Measurements from ENCODE around the gene LCORL. TPM values are rescaled to one million over a fixed set of nuclear protein-coding genes. Genes with fewer than 3 reads are reported as not detected.

LCORL gene
- total RNA-seq, 3 donors from 2014 or later (not counting 1 experiment from before 2014, with no cell fraction given): 19.9 to 28.4 (median 26.4) TPM

GRCh38 chr4:18051281-18051680, 29.7 kb upstream of the LCORL start:
- no peaks in the 10 kb centered on the region for H3K9me3 ChIP-seq (ENCODE audit: control insufficient read depth, insufficient read depth, low read length)
- Mint-ChIP-seq H3K27me3 (ENCODE audit: low read depth in 2 of 2) (peaks cover 11 to 15% of the 10 kb centered on the region in 2 donors), H3K36me3 (peaks cover 5% of the 10 kb centered on the region), H3K27ac (no peak overlapping the region), H3K9me3 (no peaks in the 10 kb centered on the region), H3K4me1 (no peaks in the 10 kb centered on the region), H3K4me3 (no peak overlapping the region)
- ATAC-seq (no peak), DNase-seq (no peak)
- no peaks in the 10 kb centered on the region for H3K36me3 ChIP-seq (ENCODE audit: control insufficient read depth, insufficient read depth, low read length)
- WGBS (ENCODE audit: insufficient coverage): 85% methylated on average over 2 of the region's 2 CpGs
- intact Hi-C loops (cut with micrococcal nuclease): no loop called here
- H3K4me1 ChIP-seq (ENCODE audit: control insufficient read depth, insufficient read depth, low read length): no peaks in the 10 kb centered on the region
- H3K4me3 ChIP-seq (ENCODE audit: low read length): no peak overlapping the region
- H3K27me3 ChIP-seq (ENCODE audit: control insufficient read depth, insufficient read depth, low read length): peaks cover 21% of the 10 kb centered on the region
- no peak overlapping the region for H3K27ac ChIP-seq (ENCODE audit: low read length)
- TF ChIP-seq CTCF (IDR thresholded peaks at IDR 0.05): no peak

- Mint-ChIP-seq H3K4me3 (no peak overlapping the region), H3K27me3 (ENCODE audit: low read depth in 2 of 2) (peaks cover 4 to 11% of the 10 kb centered on the region in 2 donors), H3K4me1 (no peaks in the 10 kb centered on the region), H3K9me3 (no peaks in the 10 kb centered on the region), H3K27ac (no peak overlapping the region), H3K36me3 (peaks cover 2% of the 10 kb centered on the region)
- Histone ChIP-seq H3K4me3 (ENCODE audit: low read length) (no peak overlapping the region), H3K27ac (ENCODE audit: low read length) (no peak overlapping the region), H3K4me1 (ENCODE audit: control insufficient read depth, insufficient read depth, low read length) (no peaks in the 10 kb centered on the region), H3K9me3 (ENCODE audit: control insufficient read depth, insufficient read depth, low read length) (no peaks in the 10 kb centered on the region), H3K27me3 (ENCODE audit: control insufficient read depth, insufficient read depth, low read length) (peaks cover 16% of the 10 kb centered on the region), H3K36me3 (ENCODE audit: control insufficient read depth, insufficient read depth, low read length) (no peaks in the 10 kb centered on the region)
- ATAC-seq: no peak
- 92% methylated on average over 6 of the region's 6 CpGs for WGBS (ENCODE audit: insufficient coverage)
- intact Hi-C loops (cut with micrococcal nuclease): no loop called here
- DNase-seq: no peak
- no peak for TF ChIP-seq CTCF (IDR thresholded peaks at IDR 0.05)
Observed at GRCh38 chr4:18050448-18050847, 28.9 kb upstream of the LCORL start.

DNA sequence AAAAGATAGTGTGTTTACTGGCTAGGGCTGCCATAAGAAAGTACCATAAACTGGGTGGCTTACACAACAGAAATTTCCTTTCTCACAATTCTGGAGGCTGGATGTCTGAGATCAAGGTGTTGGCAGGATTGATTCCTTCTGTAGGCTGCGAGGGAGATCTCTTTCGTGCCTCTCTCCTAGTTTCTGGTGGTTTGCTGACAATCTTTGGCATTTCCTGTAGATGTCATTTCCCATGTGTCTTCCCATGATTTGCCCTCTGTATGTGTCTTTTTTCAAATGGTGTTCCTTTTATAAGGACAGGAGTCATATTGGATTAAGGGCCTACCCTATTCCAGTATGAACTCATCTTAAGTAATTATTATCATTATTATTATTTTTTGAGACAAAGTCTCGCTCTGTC, 27.9 kb upstream of the LCORL start:
- DNase-seq (no peak), ATAC-seq (no peak)
- no peak overlapping the region for H3K27ac Mint-ChIP-seq
- Histone ChIP-seq H3K36me3 (ENCODE audit: control insufficient read depth, insufficient read depth, low read length) (no peaks in the 10 kb centered on the region), H3K27me3 (ENCODE audit: control insufficient read depth, insufficient read depth, low read length) (peaks cover 8% of the 10 kb centered on the region), H3K9me3 (ENCODE audit: control insufficient read depth, insufficient read depth, low read length) (no peaks in the 10 kb centered on the region), H3K27ac (ENCODE audit: low read length) (no peak overlapping the region), H3K4me1 (ENCODE audit: control insufficient read depth, insufficient read depth, low read length) (no peaks in the 10 kb centered on the region), H3K4me3 (ENCODE audit: low read length) (no peak overlapping the region)
- H3K27me3 Mint-ChIP-seq (ENCODE audit: low read depth in 2 of 2): peaks cover 0 to 10% of the 10 kb centered on the region in 2 donors
- H3K4me1 Mint-ChIP-seq: no peaks in the 10 kb centered on the region
- no peaks in the 10 kb centered on the region for H3K9me3 Mint-ChIP-seq
- no peak overlapping the region for H3K4me3 Mint-ChIP-seq
- WGBS (ENCODE audit: insufficient coverage): 90% methylated on average over 3 of the region's 3 CpGs
- TF ChIP-seq CTCF (IDR thresholded peaks at IDR 0.05): no peak
- intact Hi-C loops (cut with micrococcal nuclease): no loop called here
- no peaks in the 10 kb centered on the region for H3K36me3 Mint-ChIP-seq

- Mint-ChIP-seq H3K4me1 (no peaks in the 10 kb centered on the region), H3K36me3 (no peaks in the 10 kb centered on the region), H3K4me3 (no peak overlapping the region), H3K27me3 (ENCODE audit: low read depth in 2 of 2) (peaks cover 19 to 43% of the 10 kb centered on the region in 2 donors), H3K9me3 (no peaks in the 10 kb centered on the region), H3K27ac (no peak overlapping the region)
- intact Hi-C loops (cut with micrococcal nuclease): no loop called here
- Histone ChIP-seq H3K27ac (ENCODE audit: low read length) (no peak overlapping the region), H3K9me3 (ENCODE audit: control insufficient read depth, insufficient read depth, low read length) (no peaks in the 10 kb centered on the region), H3K27me3 (ENCODE audit: control insufficient read depth, insufficient read depth, low read length) (peaks cover 2% of the 10 kb centered on the region), H3K4me1 (ENCODE audit: control insufficient read depth, insufficient read depth, low read length) (no peaks in the 10 kb centered on the region), H3K4me3 (ENCODE audit: low read length) (no peak overlapping the region), H3K36me3 (ENCODE audit: control insufficient read depth, insufficient read depth, low read length) (no peaks in the 10 kb centered on the region)
- ATAC-seq (no peak), DNase-seq (peak in 1 of 2 donors; percentile 18)
- TF ChIP-seq CTCF (IDR thresholded peaks at IDR 0.05): peak; percentile 21
- 79% methylated on average over 2 of the region's 2 CpGs for WGBS (ENCODE audit: insufficient coverage)
Observed at GRCh38 chr4:18042754-18043153, 21.2 kb upstream of the LCORL start.
